ENCODE results near the gene PEX16.

The PEX16 gene

GRCh38 chr11:45917623-45918330, at the start of gene PEX16:
PEX16 (minus strand) TSS chr11:45917877; CDS start chr11:45917811, 66 bp downstream.
- H3K4me3 Mint-ChIP-seq = peak within 1 kb of the TSS; percentile 98 to 100
- peaks cover 37 to 75% of the 10 kb centered on the region in 2 donors for H3K4me1 Mint-ChIP-seq
- H3K9me3 Mint-ChIP-seq = no peaks in the 10 kb centered on the region
- ATAC-seq (replicated peaks) (peak; percentile 92 to 93), DNase-seq (peak; percentile 98)
- peak within 1 kb of the TSS; percentile 99 for H3K27ac Mint-ChIP-seq
- no peaks in the 10 kb centered on the region for H3K27me3 Mint-ChIP-seq
- peaks cover 24 to 25% of the 10 kb centered on the region in 2 donors for H3K36me3 Mint-ChIP-seq

GRCh38 chr11:45964911-45965389, 47.3 kb upstream of the PEX16 start:
- ATAC-seq (replicated peaks) = peak; percentile 90 to 94
- Mint-ChIP-seq H3K36me3 (peaks cover 11 to 17% of the 10 kb centered on the region in 2 donors), H3K9me3 (no peaks in the 10 kb centered on the region), H3K27me3 (no peaks in the 10 kb centered on the region), H3K4me3 (no peak overlapping the region), H3K4me1 (no peaks in the 10 kb centered on the region), H3K27ac (no peak overlapping the region)
- peak; percentile 48 for DNase-seq

GRCh38 chr11:45961751-45962240, 44.1 kb upstream of the PEX16 start:
- peaks cover 21 to 26% of the 10 kb centered on the region in 2 donors for H3K36me3 Mint-ChIP-seq
- no peaks in the 10 kb centered on the region for H3K27me3 Mint-ChIP-seq
- no peak overlapping the region for H3K4me3 Mint-ChIP-seq
- no peak for DNase-seq
- no peaks in the 10 kb centered on the region for H3K9me3 Mint-ChIP-seq
- ATAC-seq (replicated peaks) = no peak
- H3K27ac Mint-ChIP-seq = no peak overlapping the region
- peaks cover 0 to 8% of the 10 kb centered on the region in 2 donors for H3K4me1 Mint-ChIP-seq

- ATAC-seq (replicated peaks) (no peak), DNase-seq (no peak)
- Mint-ChIP-seq H3K27ac (no peak overlapping the region), H3K4me3 (no peak overlapping the region), H3K4me1 (peaks cover 0 to 8% of the 10 kb centered on the region in 2 donors), H3K27me3 (no peaks in the 10 kb centered on the region), H3K36me3 (peaks cover 29 to 36% of the 10 kb centered on the region in 2 donors), H3K9me3 (no peaks in the 10 kb centered on the region)
Observed at GRCh38 chr11:45960387-45961095, 42.9 kb upstream of the PEX16 start.

GRCh38 chr11:45959851-45960250, 42.2 kb upstream of the PEX16 start:
- H3K36me3 Mint-ChIP-seq = peaks cover 35 to 42% of the 10 kb centered on the region in 2 donors
- no peak for ATAC-seq (replicated peaks)
- no peak overlapping the region for H3K27ac Mint-ChIP-seq
- peaks cover 0 to 8% of the 10 kb centered on the region in 2 donors for H3K4me1 Mint-ChIP-seq
- DNase-seq = no peak
- no peaks in the 10 kb centered on the region for H3K9me3 Mint-ChIP-seq
- H3K4me3 Mint-ChIP-seq = no peak overlapping the region
- no peaks in the 10 kb centered on the region for H3K27me3 Mint-ChIP-seq

- H3K36me3 Mint-ChIP-seq = peaks cover 20 to 34% of the 10 kb centered on the region in 2 donors
- H3K9me3 Mint-ChIP-seq = no peaks in the 10 kb centered on the region
- ATAC-seq (replicated peaks) (no peak), DNase-seq (no peak)
- peaks cover 4 to 8% of the 10 kb centered on the region in 2 donors for H3K4me1 Mint-ChIP-seq
- H3K27me3 Mint-ChIP-seq = no peaks in the 10 kb centered on the region
- H3K4me3 Mint-ChIP-seq = no peak overlapping the region
- no peak overlapping the region for H3K27ac Mint-ChIP-seq
Observed at GRCh38 chr11:45949992-45950407, 32.3 kb upstream of the PEX16 start.

GRCh38 chr11:45948356-45948755, 30.7 kb upstream of the PEX16 start:
- Mint-ChIP-seq H3K27ac (no peak overlapping the region), H3K9me3 (no peaks in the 10 kb centered on the region), H3K36me3 (peaks cover 21 to 38% of the 10 kb centered on the region in 2 donors), H3K4me3 (no peak overlapping the region), H3K4me1 (peaks cover 4 to 8% of the 10 kb centered on the region in 2 donors), H3K27me3 (no peaks in the 10 kb centered on the region)
- ATAC-seq (replicated peaks) = no peak
- DNase-seq = no peak

- DNase-seq = no peak
- peaks cover 21 to 38% of the 10 kb centered on the region in 2 donors for H3K36me3 Mint-ChIP-seq
- no peaks in the 10 kb centered on the region for H3K9me3 Mint-ChIP-seq
- H3K4me3 Mint-ChIP-seq = no peak overlapping the region
- H3K4me1 Mint-ChIP-seq = peaks cover 4 to 8% of the 10 kb centered on the region in 2 donors
- no peak overlapping the region for H3K27ac Mint-ChIP-seq
- no peak for ATAC-seq (replicated peaks)
- H3K27me3 Mint-ChIP-seq = no peaks in the 10 kb centered on the region
Observed at GRCh38 chr11:45947885-45948284, 30.2 kb upstream of the PEX16 start.

GRCh38 chr11:45945397-45945999, 27.8 kb upstream of the PEX16 start:
- no peaks in the 10 kb centered on the region for H3K9me3 Mint-ChIP-seq
- ATAC-seq (replicated peaks) = no peak
- DNase-seq = no peak
- peaks cover 15 to 50% of the 10 kb centered on the region in 2 donors for H3K36me3 Mint-ChIP-seq
- peak overlapping the region; percentile 38 for H3K27ac Mint-ChIP-seq
- no peaks in the 10 kb centered on the region for H3K27me3 Mint-ChIP-seq
- H3K4me1 Mint-ChIP-seq = peaks cover 7 to 20% of the 10 kb centered on the region in 2 donors
- no peak overlapping the region for H3K4me3 Mint-ChIP-seq

- DNase-seq (no peak), ATAC-seq (replicated peaks) (no peak)
- Mint-ChIP-seq H3K36me3 (peaks cover 13 to 32% of the 10 kb centered on the region in 2 donors), H3K27ac (no peak overlapping the region), H3K4me3 (no peak overlapping the region), H3K27me3 (no peaks in the 10 kb centered on the region), H3K4me1 (peaks cover 17 to 44% of the 10 kb centered on the region in 2 donors), H3K9me3 (no peaks in the 10 kb centered on the region)
Observed at GRCh38 chr11:45942381-45942780, 24.7 kb upstream of the PEX16 start.

GRCh38 chr11:45941285-45941684, 23.6 kb upstream of the PEX16 start:
- Mint-ChIP-seq H3K27me3 (no peaks in the 10 kb centered on the region), H3K36me3 (peaks cover 18 to 36% of the 10 kb centered on the region in 2 donors), H3K9me3 (no peaks in the 10 kb centered on the region), H3K27ac (no peak overlapping the region), H3K4me1 (peaks cover 22 to 51% of the 10 kb centered on the region in 2 donors), H3K4me3 (no peak overlapping the region)
- ATAC-seq (replicated peaks) (no peak), DNase-seq (no peak)

- no peaks in the 10 kb centered on the region for H3K9me3 Mint-ChIP-seq
- no peak overlapping the region for H3K4me3 Mint-ChIP-seq
- H3K4me1 Mint-ChIP-seq = peaks cover 27 to 58% of the 10 kb centered on the region in 2 donors
- H3K27me3 Mint-ChIP-seq = no peaks in the 10 kb centered on the region
- H3K36me3 Mint-ChIP-seq = peaks cover 6 to 26% of the 10 kb centered on the region in 2 donors
- DNase-seq (no peak), ATAC-seq (replicated peaks) (no peak)
- H3K27ac Mint-ChIP-seq = no peak overlapping the region
Observed at GRCh38 chr11:45939836-45940235, 22.2 kb upstream of the PEX16 start.

- DNase-seq (no peak), ATAC-seq (replicated peaks) (no peak)
- Mint-ChIP-seq H3K27ac (no peak overlapping the region), H3K4me1 (peaks cover 44 to 77% of the 10 kb centered on the region in 2 donors), H3K4me3 (no peak overlapping the region), H3K27me3 (no peaks in the 10 kb centered on the region), H3K9me3 (no peaks in the 10 kb centered on the region), H3K36me3 (peaks cover 15 to 35% of the 10 kb centered on the region in 2 donors)
Observed at GRCh38 chr11:45937916-45938315, 20.2 kb upstream of the PEX16 start.

GRCh38 chr11:45936511-45937054, 18.9 kb upstream of the PEX16 start:
- H3K9me3 Mint-ChIP-seq = no peaks in the 10 kb centered on the region
- peaks cover 51 to 74% of the 10 kb centered on the region in 2 donors for H3K4me1 Mint-ChIP-seq
- H3K4me3 Mint-ChIP-seq = peak overlapping the region; percentile 39 to 41
- peak overlapping the region; percentile 85 for H3K27ac Mint-ChIP-seq
- peaks cover 24 to 39% of the 10 kb centered on the region in 2 donors for H3K36me3 Mint-ChIP-seq
- no peak for ATAC-seq (replicated peaks)
- no peaks in the 10 kb centered on the region for H3K27me3 Mint-ChIP-seq
- DNase-seq = no peak

Measured in stimulated activated naive B cell treated with anti-CD40 and anti-IgM and Interleukin-4, amounts not matched to agents 10 μg/mL and 1 μg/mL and 100 μg/mL, for 72 hours (primary cell).